HG02798 (cell line): ENCODE results near the gene C15orf40.
"Not testable (repeated sequence)": the region's sequence is repeated elsewhere in the genome, so short reads cannot be mapped to it uniquely, and the experiment has no call there.

Experiments used
- ATAC-seq: cut with Tn5 transposase; IDR thresholded peaks from one replicate; pipeline ENCODE4 v1.9.1; 2021; ENCODE audit warnings: mild to moderate bottlenecking; ENCODE audit not compliant: unreplicated experiment, poor library complexity

The C15orf40 gene

DNA sequence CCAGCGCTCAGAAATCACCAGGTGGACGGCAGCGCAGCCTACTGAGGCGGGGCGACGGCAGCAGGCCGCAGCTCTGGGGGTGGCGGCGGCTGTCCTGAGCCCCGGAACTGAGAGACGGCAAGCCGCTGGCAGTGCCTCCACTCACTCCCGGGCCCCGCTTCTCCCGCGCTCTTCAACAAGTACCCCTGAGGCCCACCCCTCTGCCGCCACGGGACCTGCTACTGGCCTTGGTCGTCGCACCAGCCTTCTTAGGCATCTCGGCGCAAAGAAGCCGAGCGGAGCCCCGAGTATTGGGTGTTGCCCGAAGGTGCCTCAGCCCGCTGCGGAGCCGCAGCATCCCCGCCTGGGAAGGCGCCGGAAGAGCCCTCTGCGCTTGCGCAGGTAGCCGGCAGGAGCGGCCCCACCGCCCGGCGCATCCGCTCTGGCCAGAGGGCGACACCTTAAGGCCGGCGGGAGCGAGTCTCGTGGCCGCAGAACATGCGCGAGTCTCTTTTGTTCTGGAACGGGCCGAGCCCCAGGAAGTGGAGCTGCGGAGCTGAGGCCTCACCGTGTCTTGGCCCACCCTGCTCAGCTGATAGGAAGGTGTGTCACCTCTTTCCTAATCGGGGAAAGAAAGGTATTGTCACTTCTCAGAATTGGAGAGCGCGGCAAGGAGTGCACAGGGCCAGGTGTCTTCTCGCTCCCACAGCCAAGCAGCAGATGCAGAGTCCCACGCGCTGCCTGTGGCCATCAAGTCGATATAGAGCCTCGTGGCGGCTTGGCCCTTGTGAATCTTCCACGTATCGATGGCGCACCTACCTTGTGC is at the start of gene C15orf40:
Gene C15orf40, minus strand, starts transcription at position 369 of the 805 bp plus-strand sequence. Its CDS starts 32 bp downstream, at position 337.
- peak; percentile 88 for ATAC-seq

GRCh38 chr15:83057696-83058376 is 46.4 kb upstream of the C15orf40 start:
- ATAC-seq: no peak

DNA sequence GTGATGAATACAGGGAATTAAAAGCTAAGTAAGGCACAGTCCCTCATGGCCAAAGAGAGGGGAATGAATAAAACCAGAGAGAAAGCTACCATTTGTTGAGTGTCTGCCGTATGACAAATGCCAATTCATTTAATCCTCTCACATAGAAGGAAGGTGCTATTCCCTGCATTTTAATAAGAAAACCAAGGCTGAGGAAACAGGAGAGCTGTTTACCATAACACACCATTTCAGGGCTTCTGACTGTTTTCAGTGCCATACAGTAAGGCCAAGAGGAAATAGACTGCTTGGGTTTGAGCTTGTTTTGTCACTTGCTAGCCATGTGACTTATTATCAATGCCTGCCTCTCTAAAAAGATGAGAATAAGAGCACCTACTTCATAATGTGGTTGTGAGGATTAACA is 45.6 kb upstream of the C15orf40 start:
- ATAC-seq: no peak

DNA sequence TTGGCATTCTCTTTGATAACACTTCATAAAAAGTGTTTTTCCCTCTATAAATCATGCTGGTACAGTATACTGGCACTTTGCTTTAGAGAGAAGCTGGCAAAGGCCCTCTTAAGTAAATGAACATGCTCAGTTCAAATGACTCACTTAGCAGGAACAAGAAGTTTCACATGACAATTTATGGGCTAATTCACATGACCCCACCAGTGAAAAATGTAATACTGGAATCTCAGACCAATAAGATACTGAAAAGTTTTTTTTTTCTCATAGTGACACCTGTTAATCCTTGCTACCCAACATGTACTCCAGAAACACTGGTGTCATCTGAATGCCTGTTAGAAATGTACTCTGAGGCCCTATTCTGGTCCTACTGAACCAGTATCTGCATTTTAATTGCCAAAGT is 41.7 kb upstream of the C15orf40 start:
- ATAC-seq: peak; percentile 52

DNA sequence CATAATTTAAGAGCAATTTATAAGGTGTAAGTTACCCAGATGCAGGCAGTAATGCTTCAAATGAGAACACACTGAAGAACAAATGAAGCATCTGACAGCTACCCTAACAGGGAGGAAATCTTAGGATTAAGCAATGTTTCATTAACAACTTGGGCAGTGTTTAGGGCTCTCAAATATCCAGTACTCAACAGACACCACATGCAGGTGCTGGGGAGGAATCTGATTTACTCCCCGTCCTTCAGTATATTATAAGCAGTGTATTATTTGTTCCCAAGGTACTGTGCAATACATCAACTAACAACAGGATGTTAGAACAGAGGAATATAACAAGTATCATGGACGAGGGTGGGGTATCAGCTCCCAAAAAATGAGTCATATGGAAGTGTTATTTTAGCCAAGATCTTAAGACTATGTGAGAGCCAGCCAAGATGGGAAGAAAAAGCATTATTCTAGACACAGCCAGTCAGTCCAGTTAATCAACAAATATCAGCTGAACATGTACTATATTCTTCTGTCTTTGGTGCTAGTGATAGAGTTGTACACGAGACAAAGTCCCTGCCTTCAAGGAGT is 35.2 kb upstream of the C15orf40 start:
- ATAC-seq: no peak

DNA sequence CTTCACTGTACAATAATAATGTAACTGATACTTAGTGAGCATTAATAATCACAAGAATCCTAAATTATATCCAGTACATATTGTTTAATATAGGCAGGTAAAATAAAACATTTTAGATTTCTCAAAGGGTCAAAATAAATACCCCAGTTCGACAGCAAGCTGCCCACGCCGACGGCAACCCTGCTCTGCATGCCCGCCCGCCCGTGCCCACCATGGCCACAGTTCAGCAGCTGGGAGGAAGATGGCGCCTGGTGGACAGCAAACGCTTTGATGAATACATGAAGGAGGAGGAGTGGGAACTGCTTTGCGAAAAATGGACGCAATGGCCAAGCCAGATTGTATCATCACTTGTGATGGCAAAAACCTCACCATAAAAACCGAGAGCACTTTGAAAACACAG is 32.7 kb upstream of the C15orf40 start:
- no peak for ATAC-seq

DNA sequence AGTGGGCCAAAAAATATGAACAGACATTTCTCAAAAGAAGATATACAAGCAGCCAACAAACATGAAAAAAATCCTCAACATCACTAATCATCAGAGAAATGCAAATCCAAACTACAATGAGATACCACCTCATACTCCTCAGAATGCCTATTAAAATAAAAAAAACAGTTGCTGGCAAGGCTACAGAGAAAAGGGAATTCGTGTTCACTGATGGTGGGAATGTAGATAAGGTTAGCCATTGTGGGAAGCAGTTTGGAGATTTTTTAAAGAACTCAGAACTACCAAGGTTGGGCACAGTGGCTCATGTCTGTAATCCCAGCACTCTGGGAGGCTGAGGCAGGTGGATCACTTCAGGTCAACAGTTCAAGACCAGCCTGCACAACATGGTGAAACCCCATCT is 27.8 kb upstream of the C15orf40 start:
- no peak for ATAC-seq

DNA sequence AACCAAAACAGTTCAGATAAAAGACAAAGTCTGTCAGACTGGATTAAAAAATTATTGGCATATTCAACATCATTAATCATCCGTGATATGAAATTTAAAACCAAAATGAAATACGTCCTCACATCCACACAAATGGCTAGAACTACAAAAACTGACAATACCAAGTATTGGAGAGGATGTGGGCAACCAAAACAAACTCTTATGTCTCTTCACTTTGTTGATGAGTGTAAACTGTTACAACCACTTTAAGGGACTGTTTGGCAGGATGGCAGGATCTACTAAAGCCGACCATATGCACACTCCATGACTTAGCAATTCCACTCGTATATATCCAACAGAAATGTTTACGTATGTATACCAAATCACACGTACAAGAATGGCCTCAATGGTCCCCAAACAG is 24.8 kb upstream of the C15orf40 start:
- ATAC-seq: no peak

DNA sequence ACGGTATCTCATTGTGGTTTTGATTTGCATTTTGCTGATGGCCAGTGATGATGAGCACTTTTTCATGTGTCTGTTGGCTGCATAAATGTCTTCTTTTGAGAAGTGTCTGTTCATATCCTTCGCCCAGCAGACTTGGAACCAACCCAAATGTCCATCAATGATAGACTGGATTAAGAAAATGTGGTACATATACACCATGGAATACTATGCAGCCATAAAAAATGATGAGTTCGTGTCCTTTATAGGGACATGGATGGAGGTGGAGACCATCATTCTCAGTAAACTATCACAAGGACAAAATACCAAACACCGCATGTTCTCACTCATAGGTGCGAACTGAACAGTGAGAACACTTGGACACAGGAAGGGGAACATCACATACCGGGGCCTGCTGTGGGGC is 19.8 kb upstream of the C15orf40 start:
- ATAC-seq: not testable (repeated sequence)

- no peak for ATAC-seq
Measured at GRCh38 chr15:83030021-83030420, 18.6 kb upstream of the C15orf40 start.

DNA sequence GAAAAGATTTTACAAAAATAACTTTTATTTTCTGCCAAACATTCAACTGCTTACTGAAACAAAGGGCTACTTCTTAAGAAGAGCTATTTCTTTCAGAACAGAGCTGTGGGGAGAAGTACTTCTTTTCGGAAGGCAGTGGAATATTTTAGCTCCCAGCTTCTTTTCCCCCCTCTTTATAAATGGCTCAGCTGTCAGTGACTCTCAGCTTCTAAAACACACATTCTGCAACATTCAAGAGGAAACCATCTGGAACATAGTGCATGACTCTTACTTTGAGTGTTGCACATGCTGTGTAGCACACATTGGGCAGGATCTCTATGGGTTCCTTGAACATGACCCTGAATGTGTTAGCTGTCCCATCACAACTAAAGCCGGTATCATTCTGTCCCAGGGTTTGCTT is 7.0 kb upstream of the C15orf40 start:
- ATAC-seq: no peak

- ATAC-seq: no peak
Measured at GRCh38 chr15:83016906-83017305, 5.5 kb upstream of the C15orf40 start.

- ATAC-seq: no peak
Measured at GRCh38 chr15:83015361-83015760, 3.9 kb upstream of the C15orf40 start.

- no peak for ATAC-seq
Measured at GRCh38 chr15:83014205-83014653, 2.8 kb upstream of the C15orf40 start.

- ATAC-seq: no peak
Measured at GRCh38 chr15:83012636-83013035, 1.2 kb upstream of the C15orf40 start.

GRCh38 chr15:83012076-83012426 is 612 bp upstream of the C15orf40 start:
- no peak for ATAC-seq

DNA sequence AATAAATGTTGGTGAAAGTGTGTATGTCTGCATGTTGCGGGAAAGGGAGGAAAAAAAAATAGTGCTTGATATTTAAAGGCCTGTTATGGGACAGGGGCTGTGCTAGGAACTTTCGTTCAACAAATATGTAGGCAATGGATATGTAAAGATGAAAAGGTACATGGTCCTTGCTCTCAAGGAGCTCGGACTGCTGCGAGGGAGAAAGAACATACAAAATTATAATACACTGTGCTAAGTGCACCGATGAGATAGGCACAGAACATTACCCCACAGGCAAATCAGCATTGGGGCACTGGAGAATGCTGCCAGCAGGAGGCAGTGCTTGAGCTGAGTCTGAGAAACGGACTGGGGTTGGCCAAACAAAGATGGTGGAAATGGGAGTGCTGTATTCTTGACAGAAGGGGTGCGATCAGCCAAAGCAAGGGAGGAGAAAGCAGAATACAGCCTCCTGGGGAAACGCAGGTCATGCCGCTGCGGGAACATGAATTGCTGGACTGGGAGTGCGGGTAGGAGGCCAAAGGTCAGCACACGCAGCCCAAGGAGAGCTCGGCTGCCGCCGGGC is 649 bp downstream of the C15orf40 start:
- peak; percentile 64 for ATAC-seq

DNA sequence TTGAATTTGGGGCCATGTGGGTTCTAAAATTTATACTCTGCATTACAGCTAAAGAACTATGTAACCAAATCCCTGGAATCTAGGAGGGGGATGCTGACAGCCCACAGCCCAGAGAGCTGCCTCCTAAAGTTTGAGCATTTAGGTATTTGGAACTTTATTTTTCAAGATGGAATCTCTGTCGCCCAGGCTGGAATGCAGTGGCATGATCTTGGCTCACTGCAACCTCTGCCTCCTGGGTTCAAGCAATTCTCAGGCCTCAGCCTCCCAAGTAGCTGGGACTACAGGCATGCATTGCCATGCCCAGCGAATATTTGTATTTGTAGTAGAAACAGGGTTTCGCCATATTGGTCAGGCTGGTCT is 10.8 kb downstream of the C15orf40 start:
- ATAC-seq: not testable (repeated sequence)

DNA sequence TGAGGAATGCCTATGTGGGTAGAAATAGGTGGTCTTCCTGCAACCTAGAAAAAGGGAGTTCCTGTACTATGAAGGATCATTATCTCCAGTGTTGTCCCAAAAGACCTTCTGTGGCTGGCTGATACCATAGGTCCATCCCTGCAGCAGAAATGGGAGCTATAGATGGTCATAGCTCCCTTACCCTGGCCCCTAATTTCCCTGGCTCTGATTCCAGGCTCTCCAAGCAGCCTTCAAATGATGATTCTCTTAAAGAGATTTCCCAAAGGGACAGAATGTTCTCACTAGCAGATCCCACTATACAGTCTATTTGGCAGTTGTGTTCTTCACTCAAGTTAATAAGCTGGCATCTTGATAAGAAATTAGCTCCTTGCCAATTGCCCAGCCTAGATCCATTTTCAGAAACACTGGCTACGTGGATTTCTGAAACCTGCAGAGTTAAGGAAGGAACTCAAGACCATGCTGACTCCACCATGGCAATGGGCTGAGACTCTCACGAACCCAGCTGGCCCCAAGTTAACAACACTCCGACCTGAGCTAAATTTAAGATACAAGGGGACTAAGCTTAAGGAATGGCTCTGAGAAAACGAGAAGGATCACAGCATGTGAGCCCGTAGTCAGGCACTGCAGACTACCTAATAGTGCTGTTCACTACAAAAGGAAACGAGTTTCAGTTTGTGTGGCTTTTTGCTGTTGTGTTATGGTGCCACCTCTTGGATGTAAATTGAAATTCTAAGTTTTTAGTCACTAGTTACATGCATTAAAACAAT is 11.4 kb downstream of the C15orf40 start:
- peak; percentile 66 for ATAC-seq

GRCh38 chr15:82999426-82999825 is 12.0 kb downstream of the C15orf40 start:
- ATAC-seq: no peak
